IPS DF 19.7 (cell line): Measurements from ENCODE around the gene ARHGEF3.

Experiments
- DNase-seq: peaks from one replicate; pipeline ENCODE4 v3.0.0-alpha.2; 2013; ENCODE audit warnings: low read depth, low spot score

ARHGEF3 gene

DNA sequence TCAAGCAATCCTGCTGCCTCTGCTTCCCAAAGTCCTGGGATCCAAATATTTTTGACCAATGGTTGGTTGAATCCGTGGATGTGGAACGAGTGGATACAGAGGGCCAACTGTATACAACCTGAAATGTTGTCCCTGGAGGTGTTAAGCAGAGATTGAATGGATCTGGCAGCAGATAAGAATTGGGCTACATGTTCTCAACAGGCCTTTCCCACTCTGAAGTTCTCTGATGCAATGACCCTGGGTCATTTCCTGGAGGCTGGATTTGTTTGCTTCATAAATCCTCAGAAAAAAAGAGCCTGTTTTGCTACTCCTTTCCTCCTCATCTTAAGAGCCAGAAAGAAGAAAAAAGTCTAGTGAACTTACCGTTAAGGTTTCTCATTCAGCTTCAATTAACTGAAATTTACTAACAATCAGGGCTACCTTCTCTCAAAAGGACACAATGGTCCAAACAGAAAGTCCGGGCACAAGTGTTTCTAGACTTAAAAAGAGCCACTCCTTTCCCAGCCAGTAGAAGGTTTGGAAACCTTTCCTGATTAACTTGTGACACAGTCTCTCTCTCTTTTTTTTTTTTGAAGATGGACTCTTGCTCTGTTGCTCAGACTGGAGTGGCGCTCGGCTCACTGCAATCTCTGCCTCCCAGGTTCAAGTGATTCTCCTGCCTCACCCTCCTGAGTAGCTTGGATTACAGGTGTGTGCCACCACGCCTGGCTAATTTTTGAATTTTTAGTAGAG, 6.5 kb downstream of the ARHGEF3 start:
- DNase-seq = no peak

DNA sequence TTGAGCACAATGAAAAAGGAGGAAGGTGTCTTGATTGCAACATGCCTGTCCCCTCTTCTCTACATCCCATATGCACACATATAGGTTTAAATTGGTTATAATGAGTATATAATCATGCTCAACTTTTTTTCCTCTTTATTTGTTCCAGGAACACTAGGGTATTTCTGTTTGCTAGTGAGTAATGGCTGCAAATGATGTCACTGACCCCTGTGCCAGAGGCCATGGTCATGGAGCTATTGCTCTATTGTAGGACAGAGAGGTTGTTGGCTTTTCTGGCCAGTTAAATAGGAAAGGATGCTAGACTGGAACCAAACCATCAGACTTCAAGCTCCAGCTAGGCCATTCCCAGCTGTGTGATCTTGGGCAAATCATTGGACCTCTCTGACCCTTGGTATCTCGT, 9.6 kb downstream of the ARHGEF3 start:
- no peak for DNase-seq

DNA sequence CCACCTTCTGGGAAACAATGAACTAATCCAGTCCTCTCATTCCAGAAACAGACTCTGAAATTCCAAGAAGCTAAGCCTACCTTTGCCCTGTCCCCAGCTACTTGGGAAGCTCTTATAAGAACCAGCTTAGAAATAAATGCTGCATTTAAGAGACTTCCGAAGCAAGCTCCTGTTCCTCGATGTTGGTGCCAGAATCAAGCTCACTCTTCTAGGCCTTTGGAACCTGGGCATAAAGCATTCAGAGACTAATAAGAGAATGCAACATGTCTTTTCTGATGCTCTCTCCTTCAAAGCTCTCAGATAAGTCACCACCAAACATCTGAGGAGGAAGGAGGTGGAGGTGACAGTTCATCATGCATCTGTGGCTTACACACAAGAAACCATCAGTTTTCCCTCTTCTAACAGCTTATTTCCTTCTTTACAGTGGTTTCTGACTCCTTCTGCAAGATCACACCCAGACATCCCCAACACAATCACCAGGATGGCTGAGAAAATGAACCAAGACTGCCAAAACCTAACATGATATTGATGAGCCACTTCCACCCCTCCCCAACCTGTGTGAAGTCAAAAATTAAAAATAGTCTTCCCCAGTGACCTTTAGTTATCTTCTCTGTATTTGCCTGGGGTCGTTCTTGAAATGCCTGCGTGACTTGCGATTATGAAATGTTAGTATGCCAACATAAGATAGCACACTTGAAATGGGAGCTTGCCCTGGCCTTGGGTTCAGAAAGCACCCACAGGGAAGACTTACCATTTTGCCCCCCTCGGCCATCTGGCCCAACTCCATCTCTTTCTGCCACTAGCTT, 11.5 kb downstream of the ARHGEF3 start:
- DNase-seq = no peak

DNA sequence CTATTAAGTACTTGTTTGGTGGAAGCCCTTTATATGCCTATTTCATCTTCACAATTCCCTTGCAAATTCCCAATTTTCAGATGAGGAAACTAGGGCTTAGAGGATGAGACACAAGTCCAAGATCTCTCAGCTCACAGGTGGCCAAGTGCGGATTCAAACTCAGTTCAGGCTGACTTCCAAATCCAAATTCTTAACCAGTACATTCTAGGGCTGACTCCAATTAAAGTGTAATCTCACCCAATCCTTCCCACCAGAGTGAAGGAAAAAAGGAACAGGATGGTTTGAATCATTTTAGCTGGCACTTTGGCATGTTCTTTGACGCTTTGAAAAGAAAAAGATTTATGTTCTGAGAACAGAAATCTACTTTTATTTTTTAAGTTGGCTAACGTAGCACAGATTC, 12.7 kb downstream of the ARHGEF3 start:
- no peak for DNase-seq

DNA sequence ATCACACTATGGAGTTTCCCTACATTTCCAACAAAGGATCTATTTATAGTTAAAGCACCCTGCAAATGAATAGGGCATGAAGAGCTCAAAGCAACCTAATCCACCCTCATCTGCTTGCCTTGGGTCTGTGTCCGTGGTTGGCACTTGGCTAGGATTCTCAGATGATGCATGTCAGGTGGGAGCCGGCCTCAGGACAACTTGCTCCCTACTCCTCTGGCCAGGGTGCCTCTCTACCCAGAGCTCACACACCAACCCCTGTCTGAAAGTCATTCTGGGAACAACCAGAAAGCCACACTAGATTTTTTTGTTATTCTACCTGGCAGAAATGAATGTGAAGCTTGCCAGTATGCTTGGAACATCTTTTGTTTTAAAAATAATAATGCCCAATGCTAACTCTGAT, 13.2 kb downstream of the ARHGEF3 start:
- DNase-seq = no peak

- DNase-seq = no peak
Observed at GRCh38 chr3:56787784-56788256, 13.9 kb downstream of the ARHGEF3 start.

GRCh38 chr3:56787258-56787775, 14.4 kb downstream of the ARHGEF3 start:
- DNase-seq = no peak

- no peak for DNase-seq
Observed at GRCh38 chr3:56785499-56785898, 16.2 kb downstream of the ARHGEF3 start.

GRCh38 chr3:56784448-56785001, 17.2 kb downstream of the ARHGEF3 start:
- DNase-seq = no peak

- DNase-seq = no peak
Observed at GRCh38 chr3:56783644-56784447, 17.9 kb downstream of the ARHGEF3 start.

GRCh38 chr3:56782906-56783305, 18.8 kb downstream of the ARHGEF3 start:
- no peak for DNase-seq

GRCh38 chr3:56782215-56782614, 19.5 kb downstream of the ARHGEF3 start:
- DNase-seq = no peak

- DNase-seq = no peak
Observed at GRCh38 chr3:56781762-56782161, 20.0 kb downstream of the ARHGEF3 start.

- no peak for DNase-seq
Observed at GRCh38 chr3:56780936-56781335, 20.8 kb downstream of the ARHGEF3 start.

GRCh38 chr3:56778893-56779292, 22.9 kb downstream of the ARHGEF3 start:
- DNase-seq = no peak

- no peak for DNase-seq
Observed at GRCh38 chr3:56776556-56776950, 25.2 kb downstream of the ARHGEF3 start.

DNA sequence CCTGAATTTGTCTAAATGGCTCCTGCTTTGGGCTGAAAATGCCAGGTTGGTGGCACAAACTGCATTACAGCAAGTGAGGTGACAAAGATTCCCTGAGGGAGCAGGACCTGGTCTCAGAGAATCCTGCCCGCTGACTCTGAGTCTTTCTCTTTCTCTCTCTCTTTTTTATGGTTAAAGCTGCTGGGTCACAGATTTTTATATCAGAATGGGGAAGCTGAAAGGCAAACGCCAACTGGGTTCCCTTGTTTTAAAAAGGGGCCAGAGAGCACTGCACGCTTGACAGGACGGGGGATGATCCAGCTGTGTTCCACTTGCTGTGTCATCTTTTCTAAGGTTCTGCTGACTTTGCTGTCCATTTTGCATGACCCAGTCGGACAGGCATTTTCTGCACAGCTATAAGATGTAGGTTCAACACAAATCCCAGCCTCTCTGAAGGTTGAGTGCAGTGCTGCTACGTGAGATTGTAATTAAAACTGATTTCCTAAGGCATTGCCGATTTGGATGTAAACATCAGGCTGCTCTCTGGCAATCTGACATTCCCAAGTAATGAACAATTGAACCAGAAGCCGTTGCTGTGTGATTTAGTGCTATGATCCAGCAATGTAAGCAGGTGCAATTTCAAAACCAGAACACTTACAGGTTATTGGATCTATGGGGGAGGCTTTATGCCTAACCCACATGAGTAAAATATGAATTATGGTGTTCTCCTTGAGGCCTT, 25.8 kb downstream of the ARHGEF3 start:
- no peak for DNase-seq

DNA sequence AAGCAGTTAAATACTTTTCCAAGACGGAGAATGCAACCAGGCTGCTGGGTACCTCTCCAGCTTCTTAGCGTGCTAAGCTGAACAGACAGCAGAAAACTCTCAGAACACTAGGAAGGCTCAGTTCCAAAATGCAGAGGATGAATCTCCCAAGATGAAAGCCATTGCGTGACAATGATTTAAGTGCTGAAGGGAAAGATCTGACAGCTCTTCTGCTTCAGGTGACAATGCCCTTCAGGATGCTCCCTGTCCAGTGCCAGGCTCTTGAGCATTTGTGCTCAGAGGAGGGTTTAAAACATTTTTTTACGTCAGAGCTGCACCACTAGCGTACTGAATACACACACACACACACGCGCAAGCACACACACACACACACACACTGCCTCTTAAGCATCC, 26.3 kb downstream of the ARHGEF3 start:
- no peak for DNase-seq

DNA sequence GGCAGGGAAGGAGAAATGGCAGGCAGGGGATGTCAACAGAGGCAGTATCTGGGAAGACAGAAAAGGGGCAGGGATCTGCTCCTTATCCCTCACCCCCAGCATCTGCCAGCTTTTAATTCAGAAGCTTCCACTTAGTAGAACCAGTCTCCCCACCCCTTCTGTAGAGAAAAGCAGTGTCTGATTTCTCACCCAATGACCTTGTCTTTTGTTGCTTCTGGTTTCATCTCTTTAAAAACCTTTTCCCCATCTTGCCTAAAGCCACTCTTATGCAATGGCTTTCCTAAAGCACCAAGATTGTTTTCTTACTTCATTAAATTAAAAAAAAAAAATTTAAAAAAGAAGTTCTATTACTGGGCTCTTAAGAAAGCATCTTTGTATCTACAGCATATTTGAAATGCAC, 27.8 kb downstream of the ARHGEF3 start:
- DNase-seq = no peak

GRCh38 chr3:56772952-56773938, 28.5 kb downstream of the ARHGEF3 start:
- DNase-seq = no peak
